ENCODE measurements around the gene CCDC12. TPM values are rescaled to one million over a fixed set of nuclear protein-coding genes. Genes with fewer than 3 reads are reported as not detected.

Gene CCDC12
- total and polyA plus RNA-seq, 3 experiments from 2014 or later, result 56.4 to 114 (median 59.8) TPM

DNA sequence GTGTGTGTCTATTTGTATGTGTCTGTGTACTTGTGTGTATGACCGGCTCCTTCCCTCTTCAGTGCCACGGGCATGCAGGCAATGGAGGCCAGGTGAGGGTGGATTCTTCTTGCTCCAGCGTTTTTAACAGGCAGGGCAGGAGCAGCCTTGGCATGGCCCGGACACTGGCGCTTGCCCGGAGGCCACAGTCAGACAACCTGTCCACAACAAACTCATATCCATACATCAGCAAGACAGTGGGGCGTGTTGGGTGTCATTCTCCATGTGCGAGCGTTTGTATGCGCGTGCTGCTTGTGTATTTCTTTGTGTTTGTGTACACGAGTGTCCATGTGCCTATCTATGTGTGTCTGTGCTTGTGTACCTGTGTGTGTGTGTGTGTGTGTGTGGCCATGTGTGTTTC lies 69.3 kb downstream of the CCDC12 start:
- Histone ChIP-seq H3K27ac (ENCODE audit: low read depth, low read length) (no peak overlapping the region), H3K9me3 (ENCODE audit: low read length) (no peaks in the 10 kb centered on the region), H3K4me1 (ENCODE audit: insufficient read depth, low read length) (peaks cover 6% of the 10 kb centered on the region), H3K27me3 (ENCODE audit: insufficient read depth, low read length, poor library complexity, severe bottlenecking) (no peaks in the 10 kb centered on the region), H3K36me3 (ENCODE audit: insufficient read depth, low read length) (no peaks in the 10 kb centered on the region), H3K4me3 (ENCODE audit: low read length) (no peak overlapping the region)
- ChIA-PET POLR2A (no interaction called here), CTCF (no interaction called here)
- Mint-ChIP-seq H3K27ac (peak overlapping the region in 1 of 8 donors; percentile 36), H3K27me3 (peaks cover 0 to 3% of the 10 kb centered on the region in 2 donors), H3K4me1 (peaks cover 6 to 8% (median 7%) of the 10 kb centered on the region in 3 donors), H3K36me3 (no peaks in the 10 kb centered on the region), H3K4me3 (no peak overlapping the region), H3K9me3 (no peaks in the 10 kb centered on the region)
- peak in 1 of 5 donors; percentile 21 for DNase-seq

- H3K4me1 ChIP-seq (ENCODE audit: insufficient read depth, low read length), result peaks cover 6% of the 10 kb centered on the region
- POLR2A ChIA-PET, result no interaction called here
- peak in 1 of 5 donors; percentile 36 for DNase-seq
- no peaks in the 10 kb centered on the region for H3K27me3 ChIP-seq (ENCODE audit: insufficient read depth, low read length, poor library complexity, severe bottlenecking)
- Mint-ChIP-seq H3K4me1 (peaks cover 6 to 8% (median 7%) of the 10 kb centered on the region in 3 donors), H3K9me3 (no peaks in the 10 kb centered on the region), H3K27ac (no peak overlapping the region), H3K36me3 (no peaks in the 10 kb centered on the region), H3K27me3 (peaks cover 0 to 3% of the 10 kb centered on the region in 2 donors), H3K4me3 (no peak overlapping the region)
- H3K36me3 ChIP-seq (ENCODE audit: insufficient read depth, low read length), result no peaks in the 10 kb centered on the region
- H3K27ac ChIP-seq (ENCODE audit: low read depth, low read length), result no peak overlapping the region
- CTCF ChIA-PET, result no interaction called here
- H3K4me3 ChIP-seq (ENCODE audit: low read length), result no peak overlapping the region
- no peaks in the 10 kb centered on the region for H3K9me3 ChIP-seq (ENCODE audit: low read length)
Measured at GRCh38 chr3:46906471-46907058, 70.0 kb downstream of the CCDC12 start.

DNA sequence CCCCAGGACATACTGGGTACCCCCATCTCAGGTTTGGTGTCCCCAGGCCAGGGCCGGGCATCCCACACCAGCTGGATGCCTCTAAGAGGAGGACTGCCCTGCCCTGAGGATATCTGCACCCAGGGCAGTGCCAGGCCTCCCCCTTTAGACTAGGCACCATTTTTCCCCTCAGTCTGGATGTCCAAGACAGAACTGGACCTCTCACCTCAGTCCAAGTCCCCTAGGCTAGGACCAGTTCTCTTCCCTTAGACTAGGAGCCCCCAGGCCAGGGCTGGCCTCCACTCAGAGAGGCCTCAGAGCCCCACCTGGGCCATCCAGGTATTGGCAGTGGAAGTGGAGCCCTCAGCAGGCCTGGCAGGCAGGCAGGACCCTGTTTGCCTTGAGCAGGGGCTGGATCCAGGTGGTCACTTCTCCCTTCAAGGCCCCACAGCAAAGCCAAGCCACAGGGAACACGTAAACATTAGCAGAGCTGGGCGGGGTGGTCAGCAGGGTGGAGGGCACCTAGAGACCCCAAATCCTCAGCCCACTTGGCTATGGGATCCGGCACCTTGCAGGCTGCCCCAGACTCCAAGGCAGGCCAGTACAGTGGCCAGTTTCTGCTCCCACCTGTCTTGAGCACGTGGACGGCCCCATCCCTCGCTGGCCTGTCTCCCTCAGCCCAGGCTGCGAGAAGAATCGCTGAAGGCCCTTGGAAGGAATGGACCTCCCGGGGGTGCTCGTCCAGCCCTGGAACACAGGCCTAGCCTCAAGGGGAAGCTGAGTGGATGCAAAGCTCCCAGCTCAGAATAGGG lies 70.7 kb downstream of the CCDC12 start:
- H3K36me3 Mint-ChIP-seq, result no peaks in the 10 kb centered on the region
- H3K27ac Mint-ChIP-seq, result peak overlapping the region in 1 of 8 donors; percentile 38
- peak in 1 of 5 donors; percentile 41 for DNase-seq
- ChIA-PET CTCF (no interaction called here), POLR2A (no interaction called here)
- peaks cover 0 to 3% of the 10 kb centered on the region in 2 donors for H3K27me3 Mint-ChIP-seq
- no peaks in the 10 kb centered on the region for H3K9me3 Mint-ChIP-seq
- no peak overlapping the region for H3K27ac ChIP-seq (ENCODE audit: low read depth, low read length)
- no peaks in the 10 kb centered on the region for H3K27me3 ChIP-seq (ENCODE audit: insufficient read depth, low read length, poor library complexity, severe bottlenecking)
- H3K4me3 Mint-ChIP-seq, result no peak overlapping the region
- peaks cover 6% of the 10 kb centered on the region for H3K4me1 ChIP-seq (ENCODE audit: insufficient read depth, low read length)
- H3K36me3 ChIP-seq (ENCODE audit: insufficient read depth, low read length), result no peaks in the 10 kb centered on the region
- H3K4me1 Mint-ChIP-seq, result peaks cover 6 to 7% (median 6%) of the 10 kb centered on the region in 3 donors
- H3K4me3 ChIP-seq (ENCODE audit: low read length), result no peak overlapping the region
- H3K9me3 ChIP-seq (ENCODE audit: low read length), result no peaks in the 10 kb centered on the region

- Mint-ChIP-seq H3K4me1 (peaks cover 6 to 7% (median 6%) of the 10 kb centered on the region in 3 donors), H3K9me3 (no peaks in the 10 kb centered on the region), H3K27me3 (peaks cover 0 to 3% of the 10 kb centered on the region in 2 donors), H3K4me3 (no peak overlapping the region), H3K36me3 (no peaks in the 10 kb centered on the region), H3K27ac (no peak overlapping the region)
- Histone ChIP-seq H3K36me3 (ENCODE audit: insufficient read depth, low read length) (no peaks in the 10 kb centered on the region), H3K4me3 (ENCODE audit: low read length) (no peak overlapping the region), H3K27ac (ENCODE audit: low read depth, low read length) (no peak overlapping the region), H3K9me3 (ENCODE audit: low read length) (no peaks in the 10 kb centered on the region), H3K4me1 (ENCODE audit: insufficient read depth, low read length) (peaks cover 6% of the 10 kb centered on the region), H3K27me3 (ENCODE audit: insufficient read depth, low read length, poor library complexity, severe bottlenecking) (no peaks in the 10 kb centered on the region)
- POLR2A ChIA-PET, result no interaction called here
- CTCF ChIA-PET, result no interaction called here
- peak in 1 of 5 donors; percentile 26 for DNase-seq
Measured at GRCh38 chr3:46905213-46905560, 71.4 kb downstream of the CCDC12 start.

DNA sequence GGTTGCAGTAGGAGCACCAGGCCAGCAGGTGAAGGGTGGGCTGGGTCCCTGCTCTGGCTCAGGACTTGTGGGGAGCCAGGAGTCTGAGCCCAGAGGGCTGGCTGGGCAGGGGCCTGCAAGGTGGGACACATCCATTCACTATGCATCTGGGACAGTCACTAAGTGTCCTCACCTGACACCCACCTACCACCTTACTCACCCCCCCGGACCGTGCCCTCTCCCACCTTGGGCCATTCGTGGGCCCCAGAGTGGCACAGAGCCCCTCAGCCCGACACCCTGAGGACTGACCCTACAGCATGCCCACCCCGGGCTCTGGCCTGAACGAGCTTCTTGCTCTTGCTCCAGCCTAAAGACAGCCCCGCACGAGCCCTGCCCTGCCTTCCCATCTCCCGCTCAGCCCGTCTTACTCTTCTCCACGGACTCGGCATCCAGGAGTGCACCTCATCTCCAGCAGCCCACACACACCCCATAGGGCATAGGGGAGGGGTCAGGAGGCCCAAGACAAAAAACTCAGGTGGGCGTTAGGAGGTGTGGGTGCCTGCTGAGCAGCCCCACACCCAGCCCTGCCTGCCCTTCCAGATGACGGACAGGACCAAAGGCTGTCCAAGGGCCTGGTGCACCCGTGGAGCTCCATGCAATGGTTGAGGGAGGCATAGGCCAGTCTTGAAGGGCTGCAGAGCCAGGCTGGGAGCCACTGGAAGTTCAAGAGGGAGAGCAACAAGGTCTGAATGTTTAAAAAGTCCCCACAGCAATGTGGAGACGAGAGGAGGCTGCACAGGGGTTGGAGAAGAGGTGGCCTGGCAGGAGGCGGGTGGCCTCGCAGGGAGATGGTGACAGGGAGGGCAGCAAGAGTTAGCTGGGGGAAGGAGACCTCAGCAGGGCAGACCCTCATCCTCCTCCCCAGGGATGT lies 72.0 kb downstream of the CCDC12 start:
- no peaks in the 10 kb centered on the region for H3K9me3 ChIP-seq (ENCODE audit: low read length)
- Mint-ChIP-seq H3K36me3 (no peaks in the 10 kb centered on the region), H3K4me1 (peaks cover 4 to 5% (median 4%) of the 10 kb centered on the region in 3 donors), H3K27ac (peak overlapping the region in 1 of 8 donors; percentile 56), H3K9me3 (no peaks in the 10 kb centered on the region), H3K4me3 (no peak overlapping the region), H3K27me3 (peaks cover 0 to 3% of the 10 kb centered on the region in 2 donors)
- no peaks in the 10 kb centered on the region for H3K36me3 ChIP-seq (ENCODE audit: insufficient read depth, low read length)
- peaks cover 6% of the 10 kb centered on the region for H3K4me1 ChIP-seq (ENCODE audit: insufficient read depth, low read length)
- DNase-seq, result peak in 1 of 5 donors; percentile 36
- H3K27ac ChIP-seq (ENCODE audit: low read depth, low read length), result no peak overlapping the region
- CTCF ChIA-PET, result no interaction called here
- POLR2A ChIA-PET, result no interaction called here
- no peak overlapping the region for H3K4me3 ChIP-seq (ENCODE audit: low read length)
- H3K27me3 ChIP-seq (ENCODE audit: insufficient read depth, low read length, poor library complexity, severe bottlenecking), result no peaks in the 10 kb centered on the region

- H3K4me3 Mint-ChIP-seq, result no peak overlapping the region
- DNase-seq, result peak in 1 of 5 donors; percentile 26
- H3K27me3 Mint-ChIP-seq, result peaks cover 6 to 7% of the 10 kb centered on the region in 2 donors
- peak overlapping the region in 1 of 8 donors; percentile 65 for H3K27ac Mint-ChIP-seq
- no peaks in the 10 kb centered on the region for H3K4me1 ChIP-seq (ENCODE audit: insufficient read depth, low read length)
- peaks cover 2 to 5% (median 4%) of the 10 kb centered on the region in 3 donors for H3K4me1 Mint-ChIP-seq
- no peaks in the 10 kb centered on the region for H3K9me3 ChIP-seq (ENCODE audit: low read length)
- H3K9me3 Mint-ChIP-seq, result no peaks in the 10 kb centered on the region
- POLR2A ChIA-PET, result no interaction called here
- CTCF ChIA-PET, result no interaction called here
- no peak overlapping the region for H3K4me3 ChIP-seq (ENCODE audit: low read length)
- no peaks in the 10 kb centered on the region for H3K27me3 ChIP-seq (ENCODE audit: insufficient read depth, low read length, poor library complexity, severe bottlenecking)
- no peaks in the 10 kb centered on the region for H3K36me3 ChIP-seq (ENCODE audit: insufficient read depth, low read length)
- no peaks in the 10 kb centered on the region for H3K36me3 Mint-ChIP-seq
- no peak overlapping the region for H3K27ac ChIP-seq (ENCODE audit: low read depth, low read length)
Measured at GRCh38 chr3:46903341-46904302, 72.9 kb downstream of the CCDC12 start.

GRCh38 chr3:46902188-46902631 lies 74.3 kb downstream of the CCDC12 start:
- Mint-ChIP-seq H3K4me1 (peaks cover 2 to 13% (median 4%) of the 10 kb centered on the region in 3 donors), H3K36me3 (no peaks in the 10 kb centered on the region), H3K27ac (no peak overlapping the region), H3K9me3 (no peaks in the 10 kb centered on the region), H3K4me3 (no peak overlapping the region), H3K27me3 (peaks cover 9 to 18% of the 10 kb centered on the region in 2 donors)
- Histone ChIP-seq H3K27ac (ENCODE audit: low read depth, low read length) (no peak overlapping the region), H3K4me1 (ENCODE audit: insufficient read depth, low read length) (no peaks in the 10 kb centered on the region), H3K27me3 (ENCODE audit: insufficient read depth, low read length, poor library complexity, severe bottlenecking) (no peaks in the 10 kb centered on the region), H3K36me3 (ENCODE audit: insufficient read depth, low read length) (no peaks in the 10 kb centered on the region), H3K9me3 (ENCODE audit: low read length) (no peaks in the 10 kb centered on the region), H3K4me3 (ENCODE audit: low read length) (no peak overlapping the region)
- peak in 1 of 5 donors; percentile 39 for DNase-seq
- CTCF ChIA-PET, result interaction anchor here (1.3 kb wide), 1 partner anchor 97 kb away, joined by 3 read pairs; no protein-coding TSS in a partner anchor
- POLR2A ChIA-PET, result no interaction called here

All from CD8-positive, alpha-beta memory T cell (primary cell).